ENCODE data around the gene DTNA.

Gene DTNA

GRCh38 chr18:34857320-34857719 lies 147.2 kb downstream of the DTNA start:
- TF ChIP-seq EP300 (IDR thresholded peaks at IDR 0.05; ENCODE audit: borderline replicate concordance) (no peak), FOXM1 (IDR thresholded peaks at IDR 0.05; ENCODE audit: borderline replicate concordance, low read depth) (no peak), EGR1 (IDR thresholded peaks at IDR 0.05) (no peak), NFIC (IDR thresholded peaks at IDR 0.05) (no peak), USF1 (IDR thresholded peaks at IDR 0.05) (no peak), REST (IDR thresholded peaks at IDR 0.05; ENCODE audit: low read depth) (no peak), TAF1 (IDR thresholded peaks at IDR 0.05; ENCODE audit: low read depth) (no peak), CEBPB (IDR thresholded peaks at IDR 0.05) (no peak), MAX (IDR thresholded peaks at IDR 0.05) (no peak), TCF12 (IDR thresholded peaks at IDR 0.05; ENCODE audit: low read depth) (no peak), TEAD4 (IDR thresholded peaks at IDR 0.05) (no peak), RAD21 (IDR thresholded peaks at IDR 0.05; ENCODE audit: low read depth) (no peak), YY1 (IDR thresholded peaks at IDR 0.05; ENCODE audit: low read depth) (no peak), ZBTB7A (IDR thresholded peaks at IDR 0.05; ENCODE audit: low read depth) (no peak), CREB1 (IDR thresholded peaks at IDR 0.05; ENCODE audit: low read depth) (no peak)

- TF ChIP-seq CREB1 (IDR thresholded peaks at IDR 0.05; ENCODE audit: low read depth): no peak
- TF ChIP-seq NFIC (IDR thresholded peaks at IDR 0.05): no peak
- TF ChIP-seq FOXM1 (IDR thresholded peaks at IDR 0.05; ENCODE audit: borderline replicate concordance, low read depth): no peak
- TF ChIP-seq MAX (IDR thresholded peaks at IDR 0.05): no peak
- no peak for TF ChIP-seq REST (IDR thresholded peaks at IDR 0.05; ENCODE audit: low read depth)
- TF ChIP-seq TAF1 (IDR thresholded peaks at IDR 0.05; ENCODE audit: low read depth): no peak
- TF ChIP-seq ZBTB7A (IDR thresholded peaks at IDR 0.05; ENCODE audit: low read depth): no peak
- TF ChIP-seq USF1 (IDR thresholded peaks at IDR 0.05): no peak
- no peak for TF ChIP-seq EGR1 (IDR thresholded peaks at IDR 0.05)
- TF ChIP-seq YY1 (IDR thresholded peaks at IDR 0.05; ENCODE audit: low read depth): no peak
- no peak for TF ChIP-seq EP300 (IDR thresholded peaks at IDR 0.05; ENCODE audit: borderline replicate concordance)
- no peak for TF ChIP-seq TCF12 (IDR thresholded peaks at IDR 0.05; ENCODE audit: low read depth)
- TF ChIP-seq TEAD4 (IDR thresholded peaks at IDR 0.05): no peak
- no peak for TF ChIP-seq CEBPB (IDR thresholded peaks at IDR 0.05)
- no peak for TF ChIP-seq RAD21 (IDR thresholded peaks at IDR 0.05; ENCODE audit: low read depth)
Observed at GRCh38 chr18:34858188-34858587, 148.1 kb downstream of the DTNA start.

- no peak for TF ChIP-seq MAX (IDR thresholded peaks at IDR 0.05)
- TF ChIP-seq CEBPB (IDR thresholded peaks at IDR 0.05): no peak
- no peak for TF ChIP-seq TEAD4 (IDR thresholded peaks at IDR 0.05)
- TF ChIP-seq EP300 (IDR thresholded peaks at IDR 0.05; ENCODE audit: borderline replicate concordance): no peak
- TF ChIP-seq FOXM1 (IDR thresholded peaks at IDR 0.05; ENCODE audit: borderline replicate concordance, low read depth): no peak
- no peak for TF ChIP-seq TCF12 (IDR thresholded peaks at IDR 0.05; ENCODE audit: low read depth)
- no peak for TF ChIP-seq EGR1 (IDR thresholded peaks at IDR 0.05)
- TF ChIP-seq REST (IDR thresholded peaks at IDR 0.05; ENCODE audit: low read depth): no peak
- TF ChIP-seq TAF1 (IDR thresholded peaks at IDR 0.05; ENCODE audit: low read depth): no peak
- no peak for TF ChIP-seq NFIC (IDR thresholded peaks at IDR 0.05)
- no peak for TF ChIP-seq ZBTB7A (IDR thresholded peaks at IDR 0.05; ENCODE audit: low read depth)
- TF ChIP-seq USF1 (IDR thresholded peaks at IDR 0.05): no peak
Observed at GRCh38 chr18:34859496-34859895, 149.4 kb downstream of the DTNA start.

GRCh38 chr18:34862561-34862960 lies 152.5 kb downstream of the DTNA start:
- TF ChIP-seq EGR1 (IDR thresholded peaks at IDR 0.05) (no peak), USF1 (IDR thresholded peaks at IDR 0.05) (no peak), MAX (IDR thresholded peaks at IDR 0.05) (no peak), REST (IDR thresholded peaks at IDR 0.05; ENCODE audit: low read depth) (no peak), CEBPB (IDR thresholded peaks at IDR 0.05) (no peak), EP300 (IDR thresholded peaks at IDR 0.05; ENCODE audit: borderline replicate concordance) (no peak), NFIC (IDR thresholded peaks at IDR 0.05) (no peak), RAD21 (IDR thresholded peaks at IDR 0.05; ENCODE audit: low read depth) (no peak), CREB1 (IDR thresholded peaks at IDR 0.05; ENCODE audit: low read depth) (no peak), TCF12 (IDR thresholded peaks at IDR 0.05; ENCODE audit: low read depth) (no peak), TAF1 (IDR thresholded peaks at IDR 0.05; ENCODE audit: low read depth) (no peak), ZBTB7A (IDR thresholded peaks at IDR 0.05; ENCODE audit: low read depth) (no peak)
